Stimulated activated CD4-positive, alpha-beta T cell treated with anti-CD3 and anti-CD28 coated beads, Interleukin-1b, Interleukin-23, amount 100 ng/mL, for 4 hours (primary cell): Measurements from ENCODE around the gene TRIM75.
"Not testable (repeated sequence)": the region's sequence is repeated elsewhere in the genome, so short reads cannot be mapped to it uniquely, and the experiment has no call there.

ENCODE experiments used
- DNase-seq, 2 donors: peaks; one replicate each; pipeline ENCODE4 v3.0.0-alpha.2; 2020; ENCODE audit warnings: low read depth in 2 of 2

Gene TRIM75

GRCh38 chr4:165077034-165077578 lies 23.4 kb downstream of the TRIM75 start:
- DNase-seq, result no peak

GRCh38 chr4:165079476-165079875 lies 25.8 kb downstream of the TRIM75 start:
- DNase-seq, result no peak

GRCh38 chr4:165084787-165085186 lies 31.1 kb downstream of the TRIM75 start:
- DNase-seq, result not testable (repeated sequence)

GRCh38 chr4:165085946-165086345 lies 32.3 kb downstream of the TRIM75 start:
- DNase-seq, result no peak

GRCh38 chr4:165088366-165088765 lies 34.7 kb downstream of the TRIM75 start:
- DNase-seq, result no peak

GRCh38 chr4:165092187-165092586 lies 38.5 kb downstream of the TRIM75 start:
- not testable (repeated sequence) for DNase-seq

GRCh38 chr4:165094873-165095272 lies 41.2 kb downstream of the TRIM75 start:
- no peak for DNase-seq

GRCh38 chr4:165095291-165095690 lies 41.6 kb downstream of the TRIM75 start:
- DNase-seq, result no peak

- no peak for DNase-seq
Observed at GRCh38 chr4:165096776-165097175, 43.1 kb downstream of the TRIM75 start.

GRCh38 chr4:165101641-165102040 lies 48.0 kb downstream of the TRIM75 start:
- DNase-seq, result no peak

- no peak for DNase-seq
Observed at GRCh38 chr4:165106518-165106917, 52.9 kb downstream of the TRIM75 start.
